Renal cortex interstitium (tissue), 11 donors: Measurements from ENCODE around the gene BHLHA15. TPM values are rescaled to one million over a fixed set of nuclear protein-coding genes. Genes with fewer than 3 reads are reported as not detected.

ENCODE experiments used
- DNase-seq, 11 donors: peaks; one replicate each; pipeline ENCODE4 v3.0.0-alpha.2; 2013; ENCODE audit warnings: low read depth in 9 of 11, low spot score in 4 of 11; ENCODE audit errors: extremely low read depth in 1 of 11
- polyA plus RNA-seq, 3 donors: library from polyadenylated mRNA; unstranded; fragments of 120-200 nt; gene quantifications; one replicate each; pipeline ENCODE4 v1.2.1, GENCODE V29; 2013; ENCODE audit not compliant: insufficient read length in 3 of 3

The BHLHA15 gene
- polyA plus RNA-seq, 3 donors = 0.19 to 0.42 TPM; not detected in 1

DNA sequence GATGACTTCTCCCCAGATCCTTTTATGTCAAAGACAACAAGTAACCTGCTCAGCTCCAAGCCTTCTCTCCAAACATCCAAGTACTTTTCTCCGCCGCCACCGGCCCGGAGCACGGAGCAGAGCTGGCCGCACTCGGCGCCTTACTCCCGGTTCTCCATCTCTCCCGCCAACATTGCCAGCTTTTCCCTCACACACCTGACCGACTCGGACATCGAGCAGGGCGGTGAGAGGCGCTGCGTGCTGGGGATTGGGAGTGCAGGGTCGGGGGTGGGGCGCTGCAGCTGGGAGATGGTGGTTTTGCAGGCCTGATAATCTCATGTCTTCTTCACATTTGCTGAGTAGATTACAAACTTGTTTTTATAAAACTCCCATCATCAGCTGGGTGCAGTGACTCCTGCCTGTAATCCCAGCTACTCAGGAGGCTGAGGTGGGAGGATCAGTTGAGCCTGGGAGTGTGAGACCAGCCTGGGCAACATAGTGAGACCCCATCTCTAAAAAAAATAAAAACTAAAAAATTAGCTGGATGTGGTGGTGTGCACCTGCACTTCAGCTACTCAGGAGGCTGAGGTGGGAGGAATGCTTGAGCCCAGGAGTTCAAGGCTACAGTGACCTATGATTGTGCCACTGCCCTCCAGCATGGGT, 7.2 kb upstream of the BHLHA15 start:
- DNase-seq = no peak

GRCh38 chr7:98204670-98205069, 6.6 kb upstream of the BHLHA15 start:
- DNase-seq = no peak

DNA sequence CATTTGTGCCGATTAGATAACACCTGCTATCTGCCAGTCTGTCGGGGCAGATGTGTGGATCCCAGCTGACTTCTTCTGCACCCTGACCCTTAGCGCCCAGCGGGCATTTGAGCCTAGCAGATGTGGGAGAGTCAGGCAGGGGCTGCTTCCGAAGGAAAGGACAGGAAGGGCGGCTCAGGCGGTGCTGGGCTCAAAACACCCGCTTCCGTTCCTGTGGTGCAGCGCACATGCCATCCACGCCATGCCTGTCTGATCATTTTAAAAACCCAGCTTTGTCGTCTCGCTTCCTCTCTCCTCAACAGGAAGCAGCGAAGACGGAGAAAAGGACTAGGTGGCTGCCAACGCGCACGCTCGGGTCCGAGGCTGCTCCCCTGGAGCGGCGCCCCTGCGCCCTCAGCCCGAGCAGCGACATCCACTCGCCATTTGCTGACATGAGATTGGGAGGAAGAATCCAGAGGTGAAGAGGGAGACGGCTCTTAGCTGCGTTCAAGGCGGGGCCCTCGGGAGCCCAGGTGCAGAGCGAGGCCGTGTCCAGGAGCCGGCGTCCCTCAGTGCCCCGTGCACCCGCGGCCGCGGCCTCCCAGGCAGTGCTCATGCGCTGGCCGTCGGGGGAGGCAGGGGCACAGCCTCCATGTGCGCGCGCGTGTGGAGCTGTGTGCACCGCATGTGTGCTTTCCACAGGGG, 5.9 kb upstream of the BHLHA15 start:
- DNase-seq = no peak

- DNase-seq = no peak
Measured at GRCh38 chr7:98206451-98207330, 4.5 kb upstream of the BHLHA15 start.

GRCh38 chr7:98209166-98209920, 1.9 kb upstream of the BHLHA15 start:
- no peak for DNase-seq

DNA sequence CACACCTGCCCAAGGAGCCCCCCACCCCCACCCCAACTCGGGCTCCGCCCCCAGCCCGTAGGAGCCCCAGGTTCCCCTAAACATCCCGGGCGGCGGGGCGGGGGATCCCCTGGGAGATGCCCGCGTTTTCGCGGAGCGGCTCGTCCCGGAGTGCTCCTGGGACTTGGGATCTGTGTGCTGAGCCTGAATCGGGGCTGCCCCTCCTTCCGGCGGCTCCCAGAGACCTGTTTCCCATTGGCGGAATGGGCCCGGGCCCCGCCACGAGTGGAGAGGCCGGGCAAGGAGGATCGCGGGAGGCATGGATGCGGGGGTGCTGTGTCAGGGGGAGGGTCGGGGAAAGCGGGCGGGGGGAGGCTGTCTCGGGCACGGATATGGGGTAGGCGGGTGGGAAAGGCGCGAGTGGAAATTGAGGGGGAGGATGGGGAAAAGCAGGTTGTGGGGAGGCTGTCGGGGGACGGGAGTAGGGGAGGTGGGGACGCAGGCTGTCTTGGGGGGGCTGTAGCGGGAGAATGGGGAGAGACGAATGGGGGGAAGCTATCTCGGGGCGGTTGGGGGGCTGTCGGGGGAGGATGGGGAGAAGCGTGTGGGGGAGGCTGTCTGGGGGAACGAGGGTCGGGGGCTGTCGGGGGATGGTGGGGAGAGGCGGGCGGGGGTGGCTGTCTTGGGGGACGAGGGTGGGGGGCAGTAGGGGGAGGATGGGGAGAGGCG, 572 bp upstream of the BHLHA15 start:
- DNase-seq = no peak

GRCh38 chr7:98211676-98212531, 665 bp downstream of the BHLHA15 start:
- no peak for DNase-seq

GRCh38 chr7:98212532-98213041, 1.3 kb downstream of the BHLHA15 start:
- no peak for DNase-seq

GRCh38 chr7:98213296-98213887, 2.2 kb downstream of the BHLHA15 start:
- DNase-seq = no peak

DNA sequence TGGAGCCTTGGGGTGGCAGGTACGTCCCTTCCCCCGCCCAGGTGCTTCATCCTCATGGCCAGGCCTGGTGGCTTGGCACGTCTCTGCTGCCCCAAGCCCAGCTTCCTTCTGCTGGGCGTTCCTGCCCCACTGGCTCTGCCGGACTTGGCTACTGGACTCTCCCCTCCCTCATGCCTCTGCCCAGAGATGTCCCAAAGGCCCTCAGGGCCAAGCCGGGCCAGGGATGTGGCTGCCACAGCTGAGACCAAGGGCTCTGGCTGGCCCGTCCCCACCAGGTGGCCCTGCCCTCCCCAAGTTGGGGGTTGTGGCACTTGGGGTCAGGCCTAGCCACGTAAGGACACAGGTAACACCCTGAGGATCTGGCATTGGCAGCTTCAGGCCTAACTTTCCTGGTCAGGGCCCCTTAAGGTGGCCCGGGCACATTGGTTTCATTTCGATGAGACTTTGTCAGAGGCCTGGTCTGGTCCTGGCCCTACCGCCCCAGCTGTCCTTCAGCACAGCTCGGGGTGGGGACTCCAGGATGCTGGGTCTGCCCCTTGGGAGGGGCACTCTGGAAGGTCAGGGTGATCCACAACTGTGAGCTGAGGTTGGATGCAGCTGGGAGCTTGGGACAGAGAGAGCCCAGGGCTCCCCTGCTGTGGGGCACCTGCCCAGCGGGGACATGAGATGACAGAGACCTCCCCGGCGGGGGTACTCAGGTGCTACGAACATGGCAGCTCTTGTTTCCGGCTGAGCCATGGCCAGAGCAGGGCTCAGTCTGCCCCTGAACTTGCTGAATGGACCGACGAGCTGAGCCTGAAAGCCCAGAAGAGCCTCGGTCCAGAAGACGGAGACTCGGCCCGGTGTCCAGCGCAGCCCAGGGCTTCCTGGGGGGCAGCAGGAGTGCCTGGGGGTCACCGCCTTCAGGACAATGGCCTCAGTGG, 2.9 kb downstream of the BHLHA15 start:
- DNase-seq = no peak

DNA sequence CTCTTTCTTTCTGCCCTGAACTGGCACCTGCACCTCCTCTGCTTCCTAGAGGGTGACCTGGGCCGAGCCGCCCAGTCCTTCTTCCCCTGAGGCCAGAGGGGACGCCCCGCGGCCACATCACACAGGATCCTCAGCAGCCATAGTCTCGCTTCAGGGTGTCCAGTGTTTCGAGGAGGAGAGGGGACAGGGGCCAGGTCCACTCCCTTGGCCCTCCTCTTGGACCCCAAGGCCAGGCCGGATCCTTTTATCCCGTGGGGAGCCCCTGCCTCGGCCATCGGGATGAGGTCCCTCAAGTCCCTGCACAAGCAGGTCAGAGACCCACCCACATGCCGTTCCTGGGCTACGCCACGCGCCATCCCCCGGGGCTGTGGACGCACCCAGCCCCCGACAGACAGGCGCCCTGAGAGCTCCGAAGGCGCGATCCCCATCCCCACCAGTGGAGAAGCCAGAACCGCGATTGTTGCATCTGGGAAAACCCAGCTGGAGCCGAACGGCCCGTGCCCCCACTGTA, 3.6 kb downstream of the BHLHA15 start:
- DNase-seq = no peak

GRCh38 chr7:98215561-98216495, 4.6 kb downstream of the BHLHA15 start:
- no peak for DNase-seq

DNA sequence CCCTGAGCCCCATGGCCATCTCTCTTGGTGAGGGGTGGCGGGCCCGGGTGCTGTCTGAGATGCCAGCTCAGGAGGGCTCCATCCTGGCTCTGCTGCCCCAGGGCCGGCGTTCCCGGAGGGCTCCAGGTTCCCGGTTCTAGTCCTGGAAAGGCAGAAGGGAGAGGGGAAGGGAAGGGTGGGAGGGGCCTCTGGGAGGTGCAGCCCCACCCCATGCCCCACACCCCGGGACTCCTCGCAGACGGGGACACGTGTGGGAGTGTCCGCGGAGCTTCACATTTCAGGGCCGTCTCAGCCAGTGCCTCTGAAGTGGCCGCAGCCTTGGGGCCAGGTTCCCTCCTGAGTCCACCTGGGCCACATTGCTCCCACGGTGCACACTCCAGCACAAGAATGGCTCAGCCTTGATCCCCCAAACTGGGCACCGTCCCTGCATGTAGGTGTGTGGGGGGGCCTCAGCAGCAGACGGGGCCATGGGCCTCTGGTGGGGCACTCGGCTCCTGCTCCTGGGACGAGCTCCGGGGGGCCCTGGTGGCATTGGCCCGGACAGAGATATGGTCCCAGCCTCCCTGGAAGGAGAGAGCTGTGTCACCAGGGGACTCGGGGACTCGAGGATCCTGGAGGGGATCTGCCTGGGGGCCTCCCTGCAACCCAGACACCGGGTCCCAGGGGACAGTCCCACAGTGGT, 5.8 kb downstream of the BHLHA15 start:
- no peak for DNase-seq
